Ammon's horn (tissue), 1 donor: ENCODE data around the gene COL28A1.

Experiments used
- DNase-seq: peaks from one replicate; pipeline ENCODE4 v3.0.0-alpha.2; 2016; ENCODE audit warnings: low spot score

The COL28A1 gene

DNA sequence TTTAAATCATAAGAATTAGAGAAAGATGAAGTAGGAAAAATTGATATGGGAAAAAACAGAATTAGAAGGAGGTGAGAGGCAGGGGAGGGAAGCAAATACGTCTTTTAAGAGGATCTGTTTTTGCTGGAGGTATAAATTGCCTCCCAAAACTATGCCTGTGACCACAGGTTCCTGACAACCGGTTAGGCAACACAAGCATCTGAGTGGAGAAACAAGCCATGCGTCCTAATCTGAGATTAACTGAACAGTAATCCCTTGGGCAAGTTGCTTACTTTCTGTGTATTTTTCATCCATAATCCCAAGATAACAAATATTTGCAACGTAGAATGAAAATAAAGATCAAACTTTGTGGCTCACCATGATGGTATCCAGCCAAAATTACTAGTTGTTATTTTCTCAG lies 204.2 kb downstream of the COL28A1 start:
- no peak for DNase-seq

- no peak for DNase-seq
Observed at GRCh38 chr7:7330997-7331396, 204.7 kb downstream of the COL28A1 start.

DNA sequence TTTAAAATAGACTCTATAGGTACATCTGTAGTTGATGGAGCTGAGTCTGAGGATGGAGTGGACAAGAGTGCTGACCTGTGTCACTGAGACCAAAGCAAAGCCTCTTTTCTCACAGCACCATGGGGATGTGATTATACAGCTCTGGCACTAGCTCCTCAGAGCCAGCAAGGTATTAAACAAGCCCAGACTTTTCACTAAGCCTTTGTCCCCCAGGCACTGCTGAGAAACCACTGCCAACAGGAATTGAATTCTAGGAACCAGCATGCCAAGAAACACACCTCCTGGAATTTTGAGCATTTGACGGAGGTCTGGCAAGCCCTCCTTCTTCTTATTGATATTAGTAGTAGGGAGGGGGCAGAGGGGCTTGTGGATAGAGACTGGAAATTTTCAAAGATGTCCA lies 206.3 kb downstream of the COL28A1 start:
- no peak for DNase-seq

DNA sequence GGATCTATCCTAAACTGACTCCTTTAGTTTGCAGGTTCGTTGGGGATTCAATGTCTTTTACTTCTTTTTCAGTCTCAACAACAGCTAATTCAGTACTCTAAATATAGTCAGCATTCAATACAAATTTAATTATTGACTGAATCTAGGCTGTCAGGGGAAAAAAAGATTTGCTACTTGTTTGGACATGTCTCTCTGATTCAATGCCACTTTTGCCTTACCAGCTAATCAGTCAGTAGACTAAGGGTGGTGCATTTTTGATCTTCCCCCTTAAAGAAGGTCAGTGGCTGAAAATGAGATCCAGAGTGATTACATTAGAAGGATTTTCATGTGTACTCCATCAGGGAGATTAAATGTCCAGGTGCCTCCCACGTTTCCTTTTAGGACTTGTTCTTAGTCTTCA lies 208.2 kb downstream of the COL28A1 start:
- no peak for DNase-seq

DNA sequence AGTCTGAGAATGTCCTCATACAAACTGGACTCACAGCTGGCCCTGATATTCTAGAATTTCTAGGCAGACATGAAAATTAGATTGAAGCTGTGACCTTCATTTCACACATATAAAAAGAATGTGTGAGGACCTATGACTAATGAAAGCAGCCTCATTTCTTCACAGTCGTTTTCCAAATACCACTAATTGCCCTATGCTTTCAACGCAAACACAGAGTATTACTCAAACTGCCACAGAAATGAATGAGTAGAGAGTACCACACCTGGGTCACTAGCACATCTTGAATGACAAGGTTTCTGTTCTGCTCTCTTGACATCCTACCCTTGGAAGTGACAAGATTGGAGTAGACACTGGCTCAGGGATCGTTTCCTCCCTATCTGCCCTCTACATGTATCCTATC lies 211.0 kb downstream of the COL28A1 start:
- no peak for DNase-seq

GRCh38 chr7:7323921-7324320 lies 211.8 kb downstream of the COL28A1 start:
- no peak for DNase-seq

DNA sequence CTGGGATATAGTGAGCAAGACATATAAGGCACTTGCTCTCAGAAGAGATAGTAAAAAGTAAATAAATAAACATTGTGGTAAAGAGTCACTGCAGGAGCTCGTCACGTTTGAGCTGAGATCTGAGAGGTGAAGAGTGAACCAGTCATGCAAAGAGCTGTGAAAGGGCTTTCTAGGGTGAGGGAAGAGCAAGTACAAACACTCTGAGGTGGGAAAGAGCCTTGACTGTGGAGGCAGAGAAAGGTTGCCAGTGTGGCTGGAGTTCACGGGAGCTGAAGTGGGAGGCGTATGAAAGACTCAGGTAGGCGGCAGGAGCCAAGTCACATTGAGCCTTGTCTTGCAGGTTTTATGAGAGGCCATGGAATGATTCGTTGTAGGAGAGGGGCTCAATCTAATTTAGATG lies 212.3 kb downstream of the COL28A1 start:
- DNase-seq, result no peak

- no peak for DNase-seq
Observed at GRCh38 chr7:7321681-7322080, 214.0 kb downstream of the COL28A1 start.

DNA sequence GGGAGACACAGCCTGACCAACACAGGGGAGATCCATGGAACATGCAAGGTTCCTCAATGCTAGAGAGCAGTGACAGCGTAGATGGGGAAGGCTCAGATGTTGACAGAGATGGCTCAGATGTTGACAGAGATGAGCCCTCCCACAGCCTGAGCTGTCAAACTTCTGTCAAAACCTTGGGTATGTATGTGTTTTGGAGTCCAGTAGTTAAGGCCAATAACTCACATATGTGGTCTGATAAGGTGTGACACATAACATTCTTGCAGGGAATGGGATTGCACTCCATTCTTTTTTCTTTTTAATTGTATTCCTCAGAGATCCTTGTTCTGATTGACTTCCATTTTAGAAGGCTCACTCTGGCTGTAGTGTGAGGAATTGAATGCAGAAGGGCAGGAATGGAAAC lies 217.1 kb downstream of the COL28A1 start:
- no peak for DNase-seq

DNA sequence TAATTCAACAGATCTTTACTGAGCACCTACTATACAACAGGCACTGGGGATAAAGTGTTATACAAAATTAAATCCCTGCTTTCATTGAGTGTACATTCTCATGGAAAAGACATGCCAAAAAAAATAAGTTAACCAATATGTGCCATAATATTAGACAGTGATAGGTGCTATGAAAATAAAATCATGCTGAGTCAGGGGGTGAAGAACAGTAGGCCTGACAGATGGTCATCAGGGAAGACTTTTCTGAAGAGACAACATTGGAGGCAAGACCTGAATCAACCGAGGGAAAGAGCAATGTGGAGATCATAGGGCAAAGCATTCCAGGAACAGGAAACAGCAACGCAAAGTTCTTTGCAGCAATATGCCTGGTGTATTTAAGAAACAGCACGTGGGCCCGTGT lies 217.8 kb downstream of the COL28A1 start:
- no peak for DNase-seq

GRCh38 chr7:7315851-7316250 lies 219.8 kb downstream of the COL28A1 start:
- DNase-seq, result no peak

DNA sequence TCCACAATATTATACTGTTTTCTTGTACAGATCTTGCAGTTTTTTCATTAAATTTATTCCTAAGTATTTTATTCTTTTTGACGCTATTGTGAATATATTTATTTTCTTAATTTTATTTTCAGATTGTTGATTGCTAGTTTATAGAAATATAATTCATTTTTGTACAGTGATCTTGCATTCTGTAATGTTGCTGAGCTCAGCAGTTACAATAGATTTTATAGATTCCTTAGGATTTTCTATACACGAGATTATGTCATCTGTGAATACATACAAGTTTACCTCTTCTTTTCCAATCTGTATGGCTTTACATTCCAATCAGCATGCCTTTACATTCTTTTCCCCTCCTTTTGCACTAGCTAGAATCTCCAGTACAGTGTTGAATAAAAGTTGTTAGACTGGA lies 223.3 kb downstream of the COL28A1 start:
- DNase-seq, result no peak

- no peak for DNase-seq
Observed at GRCh38 chr7:7311001-7311400, 224.7 kb downstream of the COL28A1 start.

- no peak for DNase-seq
Observed at GRCh38 chr7:7309203-7309602, 226.5 kb downstream of the COL28A1 start.
